ENCODE results near the gene PRKCA.

DNA sequence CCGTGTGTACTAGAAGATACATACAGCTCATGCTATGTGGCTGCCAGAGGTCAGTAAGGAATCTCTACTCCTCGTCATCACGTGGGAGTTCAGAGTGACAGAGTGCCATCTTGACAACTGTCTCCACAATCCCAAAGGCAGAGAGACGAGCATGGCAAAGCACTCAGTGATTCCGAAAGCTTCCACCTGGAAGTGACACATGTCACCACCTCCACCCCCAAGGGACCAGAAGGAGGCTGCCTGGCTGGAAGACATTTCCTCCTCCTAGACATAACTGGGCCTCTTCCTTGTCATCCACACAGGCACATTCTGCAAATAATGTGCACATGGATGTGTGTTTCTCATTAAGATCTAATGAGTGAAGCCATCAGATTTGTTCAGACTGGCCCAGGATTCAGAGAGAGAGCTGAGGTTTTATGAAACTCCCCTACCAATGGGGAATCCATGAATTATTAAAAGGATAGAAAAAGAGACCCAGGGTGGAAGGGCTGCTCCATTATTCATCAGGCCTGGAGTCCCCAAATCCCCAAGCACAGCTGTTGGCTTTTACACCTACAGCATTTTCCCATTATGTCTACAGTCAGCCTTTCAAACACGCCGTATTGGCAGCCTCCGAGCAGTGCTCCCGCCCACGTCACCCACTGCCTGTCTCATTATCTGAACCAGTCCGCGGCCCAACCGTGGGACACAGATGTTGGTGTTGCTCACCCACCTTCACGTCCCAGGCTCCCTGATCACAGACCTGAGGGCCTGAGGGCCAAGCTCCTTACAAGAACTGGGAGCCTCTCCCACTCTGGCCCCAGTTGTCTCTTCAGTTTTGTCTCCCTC, 529.2 kb downstream of the PRKCA start:
- TF ChIP-seq, protein P1, sequence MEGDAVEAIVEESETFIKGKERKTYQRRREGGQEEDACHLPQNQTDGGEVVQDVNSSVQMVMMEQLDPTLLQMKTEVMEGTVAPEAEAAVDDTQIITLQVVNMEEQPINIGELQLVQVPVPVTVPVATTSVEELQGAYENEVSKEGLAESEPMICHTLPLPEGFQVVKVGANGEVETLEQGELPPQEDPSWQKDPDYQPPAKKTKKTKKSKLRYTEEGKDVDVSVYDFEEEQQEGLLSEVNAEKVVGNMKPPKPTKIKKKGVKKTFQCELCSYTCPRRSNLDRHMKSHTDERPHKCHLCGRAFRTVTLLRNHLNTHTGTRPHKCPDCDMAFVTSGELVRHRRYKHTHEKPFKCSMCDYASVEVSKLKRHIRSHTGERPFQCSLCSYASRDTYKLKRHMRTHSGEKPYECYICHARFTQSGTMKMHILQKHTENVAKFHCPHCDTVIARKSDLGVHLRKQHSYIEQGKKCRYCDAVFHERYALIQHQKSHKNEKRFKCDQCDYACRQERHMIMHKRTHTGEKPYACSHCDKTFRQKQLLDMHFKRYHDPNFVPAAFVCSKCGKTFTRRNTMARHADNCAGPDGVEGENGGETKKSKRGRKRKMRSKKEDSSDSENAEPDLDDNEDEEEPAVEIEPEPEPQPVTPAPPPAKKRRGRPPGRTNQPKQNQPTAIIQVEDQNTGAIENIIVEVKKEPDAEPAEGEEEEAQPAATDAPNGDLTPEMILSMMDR (IDR thresholded peaks at IDR 0.05): no peak
- TF ChIP-seq POLR2AphosphoS5 (IDR thresholded peaks at IDR 0.05) (no peak), POLR2A (IDR thresholded peaks at IDR 0.05) (no peak)

All from prostate gland (tissue), 2 donors.